GOT3 (cell line): ENCODE measurements around the gene SLC26A2.

Experiments used
- DNase-seq: peaks from one replicate; lab custom pipeline; 2025; ENCODE audit warnings: mixed read lengths; lab: John Stamatoyannopoulos, UW

SLC26A2 gene

GRCh38 chr5:149960272-149961185, at the start of gene SLC26A2:
SLC26A2 (plus strand) TSS chr5:149960758; CDS start chr5:149977653, 16,895 bp downstream.
- peak; percentile 95 for DNase-seq

GRCh38 chr5:149911031-149911430, 49.5 kb upstream of the SLC26A2 start:
- DNase-seq, result no peak

GRCh38 chr5:149912226-149912871, 48.2 kb upstream of the SLC26A2 start:
- no peak for DNase-seq

- no peak for DNase-seq
These were observed 46.8 kb upstream of the SLC26A2 start for GRCh38 chr5:149913436-149914419.

- no peak for DNase-seq
These were observed 44.9 kb upstream of the SLC26A2 start for GRCh38 chr5:149915392-149916260.

GRCh38 chr5:149916334-149917072, 44.1 kb upstream of the SLC26A2 start:
- DNase-seq, result no peak

GRCh38 chr5:149917073-149917676, 43.4 kb upstream of the SLC26A2 start:
- DNase-seq, result no peak

GRCh38 chr5:149921597-149921996, 39.0 kb upstream of the SLC26A2 start:
- no peak for DNase-seq

- no peak for DNase-seq
These were observed 37.6 kb upstream of the SLC26A2 start for GRCh38 chr5:149922950-149923349.

GRCh38 chr5:149924486-149924885, 36.1 kb upstream of the SLC26A2 start:
- DNase-seq, result no peak

- no peak for DNase-seq
These were observed 30.4 kb upstream of the SLC26A2 start for GRCh38 chr5:149930043-149930748.

- DNase-seq, result no peak
These were observed 29.6 kb upstream of the SLC26A2 start for GRCh38 chr5:149930749-149931574.

- DNase-seq, result no peak
These were observed 28.5 kb upstream of the SLC26A2 start for GRCh38 chr5:149931992-149932436.

GRCh38 chr5:149932445-149933350, 27.9 kb upstream of the SLC26A2 start:
- DNase-seq, result no peak

GRCh38 chr5:149935431-149935901, 25.1 kb upstream of the SLC26A2 start:
- no peak for DNase-seq

- no peak for DNase-seq
These were observed 24.4 kb upstream of the SLC26A2 start for GRCh38 chr5:149936044-149936699.
